Iris pigment epithelial cell (primary cell): ENCODE results near the gene TMPRSS9.
"Not testable (repeated sequence)": the region's sequence is repeated elsewhere in the genome, so short reads cannot be mapped to it uniquely, and the experiment has no call there.

Experiments
- DNase-seq: peaks from one replicate; pipeline ENCODE4 v3.0.0-alpha.2; 2011; ENCODE audit warnings: low read depth

TMPRSS9 gene

GRCh38 chr19:2461751-2462634 lies 101.9 kb downstream of the TMPRSS9 start:
- DNase-seq: no peak

GRCh38 chr19:2462635-2463421 lies 102.8 kb downstream of the TMPRSS9 start:
- peak; percentile 97 for DNase-seq

- DNase-seq: not testable (repeated sequence)
Observed at GRCh38 chr19:2463694-2464093, 103.6 kb downstream of the TMPRSS9 start.

- no peak for DNase-seq
Observed at GRCh38 chr19:2464389-2464788, 104.3 kb downstream of the TMPRSS9 start.

- DNase-seq: no peak
Observed at GRCh38 chr19:2468596-2468995, 108.5 kb downstream of the TMPRSS9 start.

- peak; percentile 64 for DNase-seq
Observed at GRCh38 chr19:2469102-2469914, 109.2 kb downstream of the TMPRSS9 start.

- DNase-seq: not testable (repeated sequence)
Observed at GRCh38 chr19:2469915-2470200, 109.8 kb downstream of the TMPRSS9 start.

- peak; percentile 87 for DNase-seq
Observed at GRCh38 chr19:2474232-2475017, 114.4 kb downstream of the TMPRSS9 start.

GRCh38 chr19:2475018-2475701 lies 115.1 kb downstream of the TMPRSS9 start:
- DNase-seq: peak; percentile 70
